Stimulated activated CD4-positive, alpha-beta T cell treated with anti-CD3 and anti-CD28 coated beads, Interleukin-2, amount 100 ng/mL, for 24 hours (primary cell): ENCODE data around the gene IER5L.

ENCODE experiments used
- DNase-seq, 2 donors: peaks; one replicate each; pipeline ENCODE4 v3.0.0-alpha.2; 2020

Gene IER5L

GRCh38 chr9:129160712-129161533 is 17.1 kb downstream of the IER5L start:
- DNase-seq, result no peak

GRCh38 chr9:129156163-129156562 is 21.9 kb downstream of the IER5L start:
- no peak for DNase-seq

- DNase-seq, result no peak
Observed at GRCh38 chr9:129154866-129155477, 23.1 kb downstream of the IER5L start.

GRCh38 chr9:129151469-129151868 is 26.6 kb downstream of the IER5L start:
- DNase-seq, result no peak

- no peak for DNase-seq
Observed at GRCh38 chr9:129150672-129151211, 27.3 kb downstream of the IER5L start.

- no peak for DNase-seq
Observed at GRCh38 chr9:129150122-129150521, 27.9 kb downstream of the IER5L start.

GRCh38 chr9:129149442-129149841 is 28.6 kb downstream of the IER5L start:
- DNase-seq, result no peak

GRCh38 chr9:129148463-129149204 is 29.4 kb downstream of the IER5L start:
- DNase-seq, result no peak

GRCh38 chr9:129146441-129146941 is 31.6 kb downstream of the IER5L start:
- no peak for DNase-seq

GRCh38 chr9:129145841-129146292 is 32.2 kb downstream of the IER5L start:
- DNase-seq, result no peak

GRCh38 chr9:129145316-129145715 is 32.7 kb downstream of the IER5L start:
- DNase-seq, result no peak

GRCh38 chr9:129143031-129143927 is 34.8 kb downstream of the IER5L start:
- peak; percentile 81 to 82 for DNase-seq

- no peak for DNase-seq
Observed at GRCh38 chr9:129142138-129142935, 35.7 kb downstream of the IER5L start.

- no peak for DNase-seq
Observed at GRCh38 chr9:129141066-129142041, 36.7 kb downstream of the IER5L start.

- DNase-seq, result peak; percentile 33 to 35
Observed at GRCh38 chr9:129140397-129141065, 37.5 kb downstream of the IER5L start.

- DNase-seq, result peak; percentile 77 to 80
Observed at GRCh38 chr9:129139993-129140396, 38.1 kb downstream of the IER5L start.

GRCh38 chr9:129139233-129139992 is 38.6 kb downstream of the IER5L start:
- DNase-seq, result peak; percentile 72 to 80

- no peak for DNase-seq
Observed at GRCh38 chr9:129138476-129139232, 39.4 kb downstream of the IER5L start.
